Measurements from ENCODE around the gene CXCL11. TPM values are rescaled to one million over a fixed set of nuclear protein-coding genes. Genes with fewer than 3 reads are reported as not detected.
"Not testable (repeated sequence)": the region's sequence is repeated elsewhere in the genome, so short reads cannot be mapped to it uniquely, and the experiment has no call there.

The CXCL11 gene
- not detected for polyA plus RNA-seq (ENCODE audit: insufficient read length)
- long read RNA-seq, donor 1 = 0 reads
- long read RNA-seq, donor 2 = 0 reads
- long read RNA-seq, donor 3 = 0 reads
- long read RNA-seq, donor 4 = 0 reads
- long read RNA-seq, donor 5 = 0 reads
- long read RNA-seq, donor 6 = 0 reads
- long read RNA-seq, donor 7 = 0 reads
- long read RNA-seq, donor 8 = 0 reads

DNA sequence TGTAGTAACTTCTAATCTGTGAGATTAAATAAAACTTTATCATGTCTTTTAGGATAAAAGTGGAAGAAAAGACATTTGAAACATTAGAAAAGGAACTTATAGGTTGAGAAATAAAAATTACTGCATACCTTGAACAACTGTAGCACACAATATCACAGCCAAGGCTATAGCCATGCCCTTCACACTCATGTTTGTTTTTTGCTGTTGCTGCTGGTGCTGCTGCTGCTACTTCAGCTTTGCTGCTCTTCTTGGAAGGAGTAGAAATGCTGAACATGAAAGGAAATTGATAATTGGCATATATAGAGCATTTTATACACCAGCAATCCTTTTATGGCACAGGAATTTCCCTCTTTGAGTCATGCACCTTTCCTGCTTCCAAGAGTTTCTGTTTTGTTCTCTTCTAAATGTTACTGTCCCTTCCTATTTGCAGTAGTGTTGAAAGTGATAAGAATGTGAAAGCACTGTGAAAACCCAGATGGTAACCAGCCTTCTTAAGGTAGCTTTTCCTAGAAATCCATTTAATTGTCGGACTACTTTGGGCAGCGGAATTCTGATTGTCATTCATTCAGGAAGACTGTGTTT is at the start of gene CXCL11:
Gene CXCL11, minus strand, starts transcription at position 272 of the 582 bp plus-strand sequence. Its CDS starts 83 bp downstream, at position 189.
- no peak for DNase-seq

GRCh38 chr4:76084542-76084941 is 48.7 kb upstream of the CXCL11 start:
- no peak for DNase-seq

- no peak for DNase-seq
Observed at GRCh38 chr4:76083386-76083988, 47.6 kb upstream of the CXCL11 start.

DNA sequence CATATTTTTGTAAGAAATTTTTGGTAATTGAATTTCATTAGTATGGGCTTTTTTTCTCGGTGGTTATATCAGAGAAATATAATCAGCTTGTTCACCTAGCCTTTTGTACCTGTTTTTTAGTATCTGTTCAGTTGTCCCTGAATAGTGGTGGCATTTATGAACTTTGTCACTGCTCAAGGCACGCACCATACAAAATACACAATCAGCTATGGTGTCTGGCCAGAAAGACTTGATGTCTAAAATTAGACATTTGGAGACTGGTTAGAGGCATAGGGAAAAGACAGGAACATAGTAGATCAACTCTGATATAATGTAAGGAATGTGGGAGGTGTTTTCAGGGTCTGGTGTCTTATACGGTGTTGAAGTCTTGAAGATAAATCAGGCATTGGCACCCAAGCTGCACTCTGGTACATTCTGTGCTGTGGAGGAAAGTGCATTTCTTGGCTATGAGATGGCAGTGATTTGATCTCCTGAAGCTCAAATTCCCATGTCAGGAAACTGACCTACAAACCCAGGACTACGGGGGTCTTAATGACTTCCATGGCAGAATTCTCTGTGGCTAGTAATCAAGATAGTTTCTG is 42.3 kb upstream of the CXCL11 start:
- DNase-seq = no peak

DNA sequence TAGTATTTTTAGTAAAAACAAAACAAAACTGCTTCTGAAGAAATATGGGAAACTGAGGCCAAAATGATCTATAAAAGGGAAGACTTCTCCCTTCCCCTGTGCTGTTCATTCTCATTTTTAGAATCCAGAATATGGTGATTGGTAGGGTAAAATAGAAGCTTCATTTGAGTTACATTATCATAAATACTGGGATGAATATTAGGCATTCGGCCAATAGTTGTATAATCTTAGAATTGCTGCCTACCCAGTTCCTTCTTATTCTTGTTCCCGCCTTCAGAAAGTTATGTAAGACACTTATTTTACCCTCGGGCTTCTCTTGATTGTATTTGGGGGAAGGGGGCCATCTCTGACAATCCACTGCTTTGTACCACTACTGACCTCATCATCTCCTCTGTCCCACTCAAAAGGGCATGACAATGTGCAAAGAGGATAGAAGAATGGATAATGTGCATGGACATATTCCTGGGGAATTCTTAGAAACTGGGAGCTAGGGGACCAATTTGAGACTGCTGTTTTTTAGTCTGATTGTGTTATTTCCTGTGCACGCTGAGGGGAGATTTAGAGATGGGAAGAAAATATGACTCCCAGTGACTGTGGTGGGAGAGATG is 39.2 kb upstream of the CXCL11 start:
- DNase-seq = no peak

DNA sequence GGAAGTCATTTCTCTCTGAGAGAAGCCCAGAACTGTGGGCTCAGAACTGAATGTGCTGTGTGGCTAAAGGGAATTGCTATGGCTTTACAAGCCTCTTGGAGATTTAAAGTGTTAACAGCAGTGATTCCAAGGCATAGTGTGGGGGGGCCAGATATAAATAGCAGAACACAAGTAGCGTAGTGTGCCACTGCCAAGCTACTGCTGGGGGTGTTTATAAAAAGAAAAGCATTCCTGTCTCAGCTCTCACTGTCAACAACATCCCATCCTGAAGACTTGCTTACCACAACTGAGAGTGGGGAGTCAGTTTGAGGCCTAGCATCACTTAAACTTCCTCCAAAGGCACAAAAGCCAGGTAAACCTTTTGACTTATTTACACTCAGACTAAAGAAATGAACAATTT is 38.6 kb upstream of the CXCL11 start, which contains the start of gene ART3:
Gene ART3, plus strand, starts transcription at position 242 of the 400 bp plus-strand sequence. CDS start 1,181 bp downstream, outside the sequence.
- DNase-seq = no peak

DNA sequence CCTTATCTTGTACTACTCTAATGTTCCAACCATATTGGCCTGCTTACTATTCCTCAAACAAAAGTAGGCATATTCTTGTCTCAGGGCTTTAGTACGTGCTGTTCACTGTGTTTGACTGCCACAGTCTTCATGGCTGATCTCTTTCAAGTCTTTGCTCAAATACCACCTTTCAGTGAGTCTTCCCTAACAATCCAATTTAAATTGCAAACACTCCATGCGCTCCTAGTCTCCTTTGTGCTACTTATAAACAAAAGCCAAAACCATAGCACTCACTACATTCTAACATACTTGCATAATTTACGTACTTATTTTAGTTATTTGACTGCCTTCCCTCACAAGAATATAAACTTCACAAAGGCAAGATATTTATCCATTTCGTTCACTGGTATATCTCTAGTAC is 36.9 kb upstream of the CXCL11 start:
- DNase-seq = no peak

GRCh38 chr4:76067652-76068286 is 31.9 kb upstream of the CXCL11 start:
- peak; percentile 70 for DNase-seq

GRCh38 chr4:76066546-76066945 is 30.7 kb upstream of the CXCL11 start:
- no peak for DNase-seq

DNA sequence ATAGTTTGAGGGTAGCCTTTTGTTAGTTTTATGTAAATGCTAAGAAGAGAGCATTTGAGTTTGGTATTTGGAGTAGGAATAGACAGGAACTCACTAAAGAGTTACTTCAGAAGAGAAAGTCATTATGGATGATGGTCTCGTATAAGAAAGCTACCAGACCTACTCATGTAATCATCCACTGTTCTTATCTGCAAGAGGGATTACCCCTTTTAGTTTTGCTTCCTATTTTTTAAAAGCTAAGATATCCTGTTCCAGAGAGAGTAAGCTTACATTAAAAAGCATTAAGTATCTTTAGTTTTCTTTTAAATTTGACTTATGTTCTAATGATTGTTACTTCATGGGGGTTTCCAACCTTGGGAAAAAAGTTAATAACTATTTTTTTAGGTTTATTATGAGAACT is 26.1 kb upstream of the CXCL11 start:
- no peak for DNase-seq

DNA sequence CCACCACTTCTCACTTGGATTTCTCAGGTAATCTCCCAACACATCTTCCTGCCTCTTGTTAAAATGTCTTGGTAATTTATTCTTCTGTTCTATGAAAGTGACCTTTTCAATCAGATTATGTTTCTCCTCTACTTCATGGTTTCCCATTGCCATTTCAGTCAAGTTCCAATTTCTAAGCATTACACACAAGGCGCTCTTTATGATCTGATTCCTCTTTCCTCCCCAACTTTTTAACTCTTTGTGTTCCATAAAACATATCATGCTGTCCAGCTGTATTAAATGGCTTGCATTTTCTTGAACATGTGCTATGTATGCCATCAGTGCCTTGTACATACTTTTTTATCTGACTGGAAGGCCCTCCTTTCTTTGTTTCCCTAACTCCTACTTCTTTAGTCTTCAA is 25.6 kb upstream of the CXCL11 start:
- DNase-seq = no peak

- DNase-seq = no peak
Observed at GRCh38 chr4:76060506-76060905, 24.6 kb upstream of the CXCL11 start.

DNA sequence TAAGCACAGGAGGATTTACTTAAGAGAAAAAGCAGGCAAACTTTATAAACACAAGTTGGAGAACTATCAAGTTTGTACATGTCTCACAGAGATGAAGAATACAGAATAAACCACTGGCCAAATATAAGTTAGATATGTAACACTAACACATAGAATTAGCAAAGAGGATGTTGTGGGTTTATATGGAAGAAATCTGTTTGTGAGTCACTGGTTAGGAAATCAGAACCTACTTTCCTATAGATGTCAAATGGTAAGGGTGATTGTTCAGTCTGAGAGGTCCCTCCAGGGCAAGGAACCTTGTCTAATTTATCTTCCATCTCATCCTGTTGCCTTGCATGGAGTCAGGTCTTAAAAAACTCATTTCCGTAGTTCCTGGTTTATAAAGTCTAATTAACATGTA is 23.9 kb upstream of the CXCL11 start:
- no peak for DNase-seq

DNA sequence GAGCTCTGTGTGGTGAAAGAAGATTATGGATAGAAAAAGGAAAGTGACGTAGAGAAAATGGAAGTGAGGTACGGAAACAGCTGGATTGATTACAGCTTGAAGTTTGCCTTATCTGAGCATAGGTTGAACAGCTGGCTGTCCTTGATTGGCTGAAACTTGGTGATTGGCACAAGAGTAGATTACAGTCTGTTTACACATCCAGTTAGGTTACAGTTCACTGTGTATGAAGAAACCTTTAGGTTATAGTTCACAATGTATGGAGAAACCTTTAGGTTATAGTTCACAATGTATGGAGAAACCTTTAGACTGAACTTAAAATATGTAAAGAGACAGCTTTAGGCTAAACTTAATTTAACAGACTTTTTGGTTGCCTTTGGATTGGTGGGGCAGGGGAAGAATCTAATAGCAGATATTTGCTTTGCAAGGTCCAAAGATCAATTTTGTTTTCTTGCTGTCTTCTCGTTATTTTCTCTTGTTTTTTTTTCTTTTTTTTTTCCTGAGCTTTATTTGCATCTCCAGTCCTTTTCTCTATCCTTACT is 23.1 kb upstream of the CXCL11 start:
- no peak for DNase-seq

DNA sequence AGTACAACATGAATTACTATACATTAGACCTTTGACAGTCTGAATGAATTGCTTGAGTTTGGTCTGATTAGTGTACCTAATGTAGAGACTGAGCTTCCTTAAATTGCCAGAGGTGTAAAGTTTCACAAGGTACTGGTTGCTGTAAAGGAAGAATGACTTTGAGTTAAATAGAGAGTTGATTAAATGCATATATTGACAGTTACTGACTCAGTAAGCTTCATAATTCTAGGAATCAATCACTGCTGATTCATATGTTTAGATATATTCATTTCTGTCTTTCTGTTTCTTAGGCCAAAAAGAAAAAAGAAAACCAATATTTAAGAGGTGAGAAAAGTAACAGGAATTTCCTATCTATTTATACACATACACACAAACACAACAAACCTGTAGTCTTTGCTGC is 22.4 kb upstream of the CXCL11 start:
- no peak for DNase-seq

DNA sequence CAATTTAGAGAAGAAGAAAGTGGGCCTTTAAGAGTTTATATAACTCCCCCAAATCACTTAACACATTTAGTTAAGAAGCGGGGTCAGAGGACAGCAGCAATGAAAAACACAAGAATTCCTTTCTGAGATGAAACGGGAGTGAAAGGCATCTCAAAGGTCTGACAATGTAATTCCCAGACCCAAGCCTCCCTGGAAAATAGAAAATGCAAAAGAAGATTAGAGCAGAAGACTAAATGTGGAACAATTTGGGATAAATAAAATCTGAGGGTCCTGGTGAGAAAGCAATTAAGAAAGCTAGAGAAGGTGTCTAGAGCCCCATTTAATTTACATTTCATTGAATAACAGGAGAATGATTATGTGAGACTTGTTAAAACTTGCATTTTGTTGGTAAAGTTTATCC is 19.6 kb upstream of the CXCL11 start:
- no peak for DNase-seq

DNA sequence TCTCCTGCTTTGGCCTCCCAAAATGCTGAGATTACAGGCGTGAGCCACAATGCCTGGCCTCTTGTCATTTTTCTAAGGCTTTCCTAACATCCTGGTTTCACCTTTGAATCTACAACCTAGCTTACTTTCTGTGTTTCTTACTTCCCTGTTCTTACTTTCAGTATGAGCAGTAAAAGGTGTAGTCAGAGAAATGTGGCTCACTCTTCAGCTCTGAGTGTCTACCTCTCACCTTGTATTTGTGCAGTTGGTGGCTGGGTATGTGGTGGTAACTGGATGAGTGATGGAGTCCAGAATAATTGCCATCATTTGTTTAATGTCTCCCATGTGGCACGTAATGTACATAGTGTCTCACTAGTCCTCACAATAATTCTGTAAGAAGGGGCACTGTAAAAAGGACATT is 19.1 kb upstream of the CXCL11 start:
- DNase-seq = no peak

GRCh38 chr4:76053730-76054129 is 17.9 kb upstream of the CXCL11 start:
- DNase-seq = no peak

- not testable (repeated sequence) for DNase-seq
Observed at GRCh38 chr4:76050560-76051050, 14.7 kb upstream of the CXCL11 start.

- DNase-seq = not testable (repeated sequence)
Observed at GRCh38 chr4:76049860-76050416, 14.1 kb upstream of the CXCL11 start.

DNA sequence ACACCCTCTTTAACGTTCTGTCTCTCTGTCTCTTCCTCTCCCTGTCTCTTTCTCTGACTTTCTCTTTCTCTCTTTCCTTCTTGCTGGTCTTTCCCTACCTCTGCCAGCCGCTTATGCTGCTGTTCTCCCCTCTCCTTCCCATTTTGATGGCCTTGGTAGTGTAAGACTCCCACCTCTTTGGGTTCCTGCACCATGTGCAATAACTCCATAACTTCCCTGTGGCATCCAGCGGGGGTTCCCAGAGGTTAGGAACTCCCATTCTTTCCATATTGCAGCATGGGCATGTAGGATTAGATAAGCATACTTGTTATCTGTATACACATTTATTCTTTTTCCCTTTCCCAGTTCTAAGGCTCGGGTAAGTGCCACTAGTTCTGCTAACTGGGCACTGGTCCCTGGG is 8.8 kb upstream of the CXCL11 start:
- not testable (repeated sequence) for DNase-seq

DNA sequence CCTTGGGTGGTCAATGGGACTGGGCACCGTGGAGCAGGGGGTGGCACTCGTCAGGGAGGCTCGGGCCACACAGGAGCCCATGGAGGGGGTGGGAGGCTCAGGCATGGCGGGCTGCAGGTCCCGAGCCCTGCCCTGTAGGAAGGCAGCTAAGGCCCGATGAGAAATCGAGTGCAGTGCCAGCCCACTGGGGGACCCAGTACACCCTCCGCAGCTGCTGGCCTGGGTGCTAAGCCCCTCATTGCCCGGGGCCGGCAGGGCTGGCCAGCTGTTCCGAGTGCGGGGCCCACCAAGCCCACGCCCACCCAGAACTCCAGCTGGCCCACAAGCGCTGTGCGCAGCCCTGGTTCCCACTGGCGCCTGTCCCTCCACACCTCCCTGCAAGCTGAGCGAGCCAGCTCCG is 7.4 kb upstream of the CXCL11 start:
- not testable (repeated sequence) for DNase-seq
